Measurements from ENCODE around the gene GMDS.
A peak's percentile ranks its signal among the peaks of the same experiment; 100 is the strongest.

- TF ChIP-seq CTCF (IDR thresholded peaks at IDR 0.05; ENCODE audit: control extremely low read depth in 1 of 3, insufficient read depth in 1 of 3, low read depth in 1 of 3, low read length in 3 of 3) (peak in 2 of 3 experiments; percentile 79 to 96; a peak in 3 of 4 replicates), POLR2A (IDR thresholded peaks at IDR 0.05; ENCODE audit: control extremely low read depth in 1 of 2, low read depth in 2 of 2, low read length in 2 of 2) (no peak), POLR2AphosphoS5 (IDR thresholded peaks at IDR 0.05; ENCODE audit: low read depth, low read length) (no peak), KDM1A (IDR thresholded peaks at IDR 0.05; ENCODE audit: borderline replicate concordance, low read length) (no peak), HDAC2 (IDR thresholded peaks at IDR 0.05; ENCODE audit: borderline replicate concordance in 1 of 2, low read depth in 2 of 2, low read length in 2 of 2) (no peak), BCL11A (IDR thresholded peaks at IDR 0.05; ENCODE audit: low read depth in 2 of 2, low read length in 2 of 2) (no peak), RFX5 (IDR thresholded peaks at IDR 0.05; ENCODE audit: borderline replicate concordance, low read depth, low read length) (no peak)
Measured at GRCh38 chr6:1604158-1605003, 641.0 kb downstream of the GMDS start.
